Lower leg skin (tissue), 3 donors: Measurements from ENCODE around the gene LRRC41.

Experiments
- POLR2A ChIP-seq, 2 donors: fragments of 450-650 bp; IDR thresholded peaks; one replicate each; pipeline ENCODE4 v1.6.1; 2016 to 2017; ENCODE audit warnings: antibody characterized with exemption in 2 of 2, mild to moderate bottlenecking in 1 of 2, moderate library complexity in 1 of 2
- TF ChIP-seq, protein P1 (sequence below), 3 donors: fragments of 450-650 bp; IDR thresholded peaks; one replicate each; pipeline ENCODE4 v1.5.1; 2016; ENCODE audit warnings: antibody characterized with exemption in 3 of 3, mild to moderate bottlenecking in 3 of 3, moderate library complexity in 2 of 3

DNA sequence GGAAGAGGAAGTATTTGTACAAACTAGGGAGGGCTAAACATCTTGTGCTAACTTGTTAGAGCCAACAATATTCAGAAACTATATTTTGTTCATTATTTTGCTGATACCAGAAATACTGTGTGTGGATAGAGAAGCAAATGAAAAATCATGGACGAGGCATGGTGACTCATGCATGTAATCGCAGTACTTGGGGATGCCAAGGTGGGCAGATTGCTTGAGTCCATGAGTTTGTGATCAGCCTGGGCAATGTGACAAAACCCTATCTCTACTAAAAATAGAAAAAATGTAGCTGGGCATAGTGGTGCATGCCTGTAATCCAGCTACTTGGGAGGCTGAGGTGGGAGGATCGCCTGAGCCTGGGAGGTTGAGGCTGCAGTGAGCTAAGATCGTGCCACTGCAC, 13.4 kb downstream of the LRRC41 start:
- TF ChIP-seq, protein P1, sequence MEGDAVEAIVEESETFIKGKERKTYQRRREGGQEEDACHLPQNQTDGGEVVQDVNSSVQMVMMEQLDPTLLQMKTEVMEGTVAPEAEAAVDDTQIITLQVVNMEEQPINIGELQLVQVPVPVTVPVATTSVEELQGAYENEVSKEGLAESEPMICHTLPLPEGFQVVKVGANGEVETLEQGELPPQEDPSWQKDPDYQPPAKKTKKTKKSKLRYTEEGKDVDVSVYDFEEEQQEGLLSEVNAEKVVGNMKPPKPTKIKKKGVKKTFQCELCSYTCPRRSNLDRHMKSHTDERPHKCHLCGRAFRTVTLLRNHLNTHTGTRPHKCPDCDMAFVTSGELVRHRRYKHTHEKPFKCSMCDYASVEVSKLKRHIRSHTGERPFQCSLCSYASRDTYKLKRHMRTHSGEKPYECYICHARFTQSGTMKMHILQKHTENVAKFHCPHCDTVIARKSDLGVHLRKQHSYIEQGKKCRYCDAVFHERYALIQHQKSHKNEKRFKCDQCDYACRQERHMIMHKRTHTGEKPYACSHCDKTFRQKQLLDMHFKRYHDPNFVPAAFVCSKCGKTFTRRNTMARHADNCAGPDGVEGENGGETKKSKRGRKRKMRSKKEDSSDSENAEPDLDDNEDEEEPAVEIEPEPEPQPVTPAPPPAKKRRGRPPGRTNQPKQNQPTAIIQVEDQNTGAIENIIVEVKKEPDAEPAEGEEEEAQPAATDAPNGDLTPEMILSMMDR (IDR thresholded peaks at IDR 0.05), result no peak
- TF ChIP-seq POLR2A (IDR thresholded peaks at IDR 0.05), result no peak
